Activated CD4-positive, alpha-beta T cell treated with anti-CD3 and anti-CD28 coated beads, Interleukin-2, amount 50 U/mL, for 4 hours (primary cell): ENCODE data around the gene INTS6.

Source experiments
- DNase-seq, 2 experiments: peaks; one replicate each; pipeline ENCODE4 v3.0.0-alpha.2; 2020

Gene INTS6

GRCh38 chr13:51341232-51341631 lies 111.6 kb downstream of the INTS6 start:
- no peak for DNase-seq

GRCh38 chr13:51339952-51340732 lies 112.7 kb downstream of the INTS6 start:
- no peak for DNase-seq

GRCh38 chr13:51339354-51339753 lies 113.5 kb downstream of the INTS6 start, which contains the start of gene SERPINE3:
Gene SERPINE3, plus strand, starts transcription at chr13:51339691. Its CDS starts 1,401 bp downstream, at chr13:51341092.
- DNase-seq, result no peak

- no peak for DNase-seq
These were observed 116.1 kb downstream of the INTS6 start for GRCh38 chr13:51336746-51337145.

- DNase-seq, result no peak
These were observed 119.0 kb downstream of the INTS6 start for GRCh38 chr13:51333826-51334225.

GRCh38 chr13:51333421-51333820 lies 119.4 kb downstream of the INTS6 start:
- DNase-seq, result no peak

GRCh38 chr13:51332566-51333361 lies 120.1 kb downstream of the INTS6 start:
- DNase-seq, result no peak

- no peak for DNase-seq
These were observed 121.4 kb downstream of the INTS6 start for GRCh38 chr13:51331354-51331861.

- DNase-seq, result no peak
These were observed 122.0 kb downstream of the INTS6 start for GRCh38 chr13:51330791-51331190.

- DNase-seq, result no peak
These were observed 123.2 kb downstream of the INTS6 start for GRCh38 chr13:51329606-51330005.

- DNase-seq, result no peak
These were observed 124.3 kb downstream of the INTS6 start for GRCh38 chr13:51328488-51328887.

- DNase-seq, result no peak
These were observed 124.9 kb downstream of the INTS6 start for GRCh38 chr13:51327961-51328360.

- no peak for DNase-seq
These were observed 126.1 kb downstream of the INTS6 start for GRCh38 chr13:51326777-51327176.

- no peak for DNase-seq
These were observed 127.0 kb downstream of the INTS6 start for GRCh38 chr13:51325837-51326236.

GRCh38 chr13:51324714-51325420 lies 128.0 kb downstream of the INTS6 start:
- no peak for DNase-seq

GRCh38 chr13:51323824-51324511 lies 128.9 kb downstream of the INTS6 start:
- DNase-seq, result no peak

GRCh38 chr13:51322826-51323225 lies 130.0 kb downstream of the INTS6 start:
- DNase-seq, result no peak

- DNase-seq, result no peak
These were observed 131.0 kb downstream of the INTS6 start for GRCh38 chr13:51321836-51322235.

GRCh38 chr13:51318876-51319275 lies 134.0 kb downstream of the INTS6 start:
- DNase-seq, result no peak

GRCh38 chr13:51318015-51318414 lies 134.8 kb downstream of the INTS6 start:
- no peak for DNase-seq

- no peak for DNase-seq
These were observed 135.6 kb downstream of the INTS6 start for GRCh38 chr13:51317262-51317661.

GRCh38 chr13:51313619-51314018 lies 139.2 kb downstream of the INTS6 start:
- no peak for DNase-seq
